ENCODE measurements around the gene CFAP77.

The CFAP77 gene

GRCh38 chr9:132497731-132498130, 87.7 kb downstream of the CFAP77 start:
- TF ChIP-seq, protein P1, sequence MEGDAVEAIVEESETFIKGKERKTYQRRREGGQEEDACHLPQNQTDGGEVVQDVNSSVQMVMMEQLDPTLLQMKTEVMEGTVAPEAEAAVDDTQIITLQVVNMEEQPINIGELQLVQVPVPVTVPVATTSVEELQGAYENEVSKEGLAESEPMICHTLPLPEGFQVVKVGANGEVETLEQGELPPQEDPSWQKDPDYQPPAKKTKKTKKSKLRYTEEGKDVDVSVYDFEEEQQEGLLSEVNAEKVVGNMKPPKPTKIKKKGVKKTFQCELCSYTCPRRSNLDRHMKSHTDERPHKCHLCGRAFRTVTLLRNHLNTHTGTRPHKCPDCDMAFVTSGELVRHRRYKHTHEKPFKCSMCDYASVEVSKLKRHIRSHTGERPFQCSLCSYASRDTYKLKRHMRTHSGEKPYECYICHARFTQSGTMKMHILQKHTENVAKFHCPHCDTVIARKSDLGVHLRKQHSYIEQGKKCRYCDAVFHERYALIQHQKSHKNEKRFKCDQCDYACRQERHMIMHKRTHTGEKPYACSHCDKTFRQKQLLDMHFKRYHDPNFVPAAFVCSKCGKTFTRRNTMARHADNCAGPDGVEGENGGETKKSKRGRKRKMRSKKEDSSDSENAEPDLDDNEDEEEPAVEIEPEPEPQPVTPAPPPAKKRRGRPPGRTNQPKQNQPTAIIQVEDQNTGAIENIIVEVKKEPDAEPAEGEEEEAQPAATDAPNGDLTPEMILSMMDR (IDR thresholded peaks at IDR 0.05; ENCODE audit: borderline replicate concordance, control extremely low read depth, extremely low read depth, insufficient read depth, missing control alignments), result no peak
- DNase-seq (ENCODE audit: low spot score), result no peak
- in situ Hi-C loops (cut with MboI; ENCODE audit: low sequenced_read_pairs, unreplicated experiment), result no loop called here

DNA sequence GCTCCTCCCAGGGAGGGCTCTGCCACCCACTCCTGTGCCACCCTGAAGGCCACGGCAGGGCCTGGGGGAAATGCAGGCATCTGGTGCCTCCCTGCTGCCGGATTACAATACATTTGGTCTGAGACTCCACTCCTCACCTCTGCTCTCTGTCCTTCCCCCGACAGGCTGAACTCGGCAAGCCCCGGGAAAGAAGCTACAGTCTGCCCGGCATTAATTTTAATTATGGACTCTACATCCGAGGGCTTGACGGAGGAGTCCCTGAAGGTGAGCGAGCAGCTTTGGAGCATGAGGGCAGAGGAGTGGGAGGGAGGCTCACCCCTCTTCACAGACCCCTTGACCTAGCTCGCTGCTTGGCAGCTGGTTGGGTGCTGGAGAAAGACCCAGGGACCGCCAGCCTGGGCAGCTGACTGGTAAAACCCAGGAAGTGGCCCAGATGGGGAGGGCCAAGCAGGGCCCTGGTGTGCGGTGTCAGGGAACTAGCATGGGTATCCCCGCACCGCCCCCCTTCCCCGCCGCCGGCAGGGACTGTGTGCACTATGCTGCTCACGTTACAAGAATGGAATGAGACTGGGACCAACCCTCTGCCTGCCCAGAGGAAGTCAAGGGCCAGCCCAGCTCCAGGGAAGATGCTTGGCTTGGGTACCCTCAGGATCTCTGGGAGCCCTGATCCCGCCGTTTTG, 88.7 kb downstream of the CFAP77 start:
- TF ChIP-seq, protein P1 (IDR thresholded peaks at IDR 0.05; ENCODE audit: borderline replicate concordance, control extremely low read depth, extremely low read depth, insufficient read depth, missing control alignments), result no peak
- no peak for DNase-seq (ENCODE audit: low spot score)
- in situ Hi-C loops (cut with MboI; ENCODE audit: low sequenced_read_pairs, unreplicated experiment), result no loop called here

DNA sequence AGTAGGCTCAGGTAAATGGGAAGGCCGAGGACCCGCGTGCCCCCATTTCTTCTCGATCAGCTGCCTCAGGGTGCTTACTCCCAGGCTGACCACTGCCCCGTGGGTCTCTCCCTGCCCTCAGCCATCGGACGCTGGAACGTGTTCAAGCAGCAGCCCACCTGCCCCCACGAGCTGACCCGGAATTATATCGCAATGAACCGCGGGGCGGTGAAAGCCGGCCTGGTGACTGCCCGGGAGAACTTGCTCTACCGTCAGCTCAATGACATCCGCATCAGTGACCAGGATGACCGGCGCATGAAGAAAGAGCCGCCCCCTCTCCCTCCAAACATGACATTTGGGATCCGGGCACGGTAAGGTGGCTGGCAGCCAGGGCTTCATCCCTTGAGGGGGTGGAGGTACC, 89.2 kb downstream of the CFAP77 start:
- DNase-seq (ENCODE audit: low spot score), result no peak
- in situ Hi-C loops (cut with MboI; ENCODE audit: low sequenced_read_pairs, unreplicated experiment), result no loop called here
- TF ChIP-seq, protein P1 (IDR thresholded peaks at IDR 0.05; ENCODE audit: borderline replicate concordance, control extremely low read depth, extremely low read depth, insufficient read depth, missing control alignments), result no peak

DNA sequence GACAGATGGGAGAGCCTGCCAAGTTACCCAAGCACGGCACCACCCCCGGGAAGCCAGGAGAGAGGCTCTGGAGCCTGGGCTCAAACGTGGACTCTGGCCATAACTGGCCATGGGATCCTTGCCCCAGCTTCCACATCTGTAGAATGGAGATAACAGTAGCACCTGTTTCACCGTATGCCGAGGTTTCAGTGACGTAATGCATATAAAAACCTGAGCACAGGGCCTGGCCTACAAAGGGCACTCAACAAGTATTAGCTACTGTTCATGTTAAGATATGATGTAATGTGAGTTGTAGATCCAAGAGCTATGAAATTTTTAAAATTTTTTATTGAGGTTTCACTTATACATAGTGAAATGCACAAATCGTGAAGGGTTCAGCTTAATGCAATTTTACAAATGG, 90.2 kb downstream of the CFAP77 start:
- in situ Hi-C loops (cut with MboI; ENCODE audit: low sequenced_read_pairs, unreplicated experiment), result no loop called here
- TF ChIP-seq, protein P1 (IDR thresholded peaks at IDR 0.05; ENCODE audit: borderline replicate concordance, control extremely low read depth, extremely low read depth, insufficient read depth, missing control alignments), result no peak
- DNase-seq (ENCODE audit: low spot score), result no peak

- in situ Hi-C loops (cut with MboI; ENCODE audit: low sequenced_read_pairs, unreplicated experiment), result no loop called here
- TF ChIP-seq, protein P1 (IDR thresholded peaks at IDR 0.05; ENCODE audit: borderline replicate concordance, control extremely low read depth, extremely low read depth, insufficient read depth, missing control alignments), result no peak
- DNase-seq (ENCODE audit: low spot score), result no peak
Observed at GRCh38 chr9:132502480-132502879, 92.5 kb downstream of the CFAP77 start.

- TF ChIP-seq, protein P1 (IDR thresholded peaks at IDR 0.05; ENCODE audit: borderline replicate concordance, control extremely low read depth, extremely low read depth, insufficient read depth, missing control alignments), result no peak
- DNase-seq (ENCODE audit: low spot score), result no peak
- in situ Hi-C loops (cut with MboI; ENCODE audit: low sequenced_read_pairs, unreplicated experiment), result no loop called here
Observed at GRCh38 chr9:132503116-132503515, 93.1 kb downstream of the CFAP77 start.
